Right ventricle myocardium superior (tissue), 1 donor: Measurements from ENCODE around the gene DGKI. TPM values are rescaled to one million over a fixed set of nuclear protein-coding genes. Genes with fewer than 3 reads are reported as not detected.
A peak's percentile ranks its signal among the peaks of the same experiment; 100 is the strongest.
"Not testable (repeated sequence)": the region's sequence is repeated elsewhere in the genome, so short reads cannot be mapped to it uniquely, and the experiment has no call there.

ENCODE experiments used
- ATAC-seq: fragments of 200-7000 bp; cut with Tn5 transposase; one replicate; pipeline ENCODE4 v1.9.1; 2020; ENCODE audit warnings: mild to moderate bottlenecking; ENCODE audit not compliant: poor library complexity
- DNase-seq: peaks from one replicate; pipeline ENCODE4 v3.0.0-alpha.2; 2020
- intact Hi-C: fragments of 100-400 bp; cut with DNase I; formaldehyde crosslinking; loops from one replicate; pipeline ENCODE4 v1.11.2; 2022
- total RNA-seq: library from RNA; stranded (reverse); fragmentation: NEBNext Ultra II Directional; extraction: Animal tissue kit (Norgen Biotek cat#: 25700); gene quantifications from one replicate; pipeline ENCODE4 v1.2.1, GENCODE V29; 2021
- donor health status: DM: no; HTN: yes; CAD: no; lungs with severe emphysema.

Gene DGKI
- total RNA-seq, 1 donor from 2014 or later, result 1.4 TPM

DNA sequence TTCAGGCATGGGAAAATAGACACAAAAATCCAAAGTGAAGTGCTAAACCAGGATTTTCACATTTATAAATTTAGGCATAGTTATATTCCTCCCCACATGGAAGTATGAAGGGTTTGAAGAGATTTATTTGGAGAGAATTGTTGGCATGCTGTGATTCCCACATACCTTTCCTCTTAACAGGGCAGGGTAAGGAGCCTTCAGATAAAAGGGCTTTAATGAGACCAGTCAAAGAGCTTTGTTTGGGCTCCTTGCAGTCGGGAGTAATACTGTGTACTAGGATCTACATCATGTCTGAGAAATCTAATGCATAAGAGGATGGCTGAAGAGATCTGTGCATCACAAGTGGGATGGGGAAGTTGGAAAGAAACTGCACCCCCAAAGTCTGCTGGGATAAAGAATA lies 362.4 kb downstream of the DGKI start:
- intact Hi-C loops, result no loop called here
- no peak for ATAC-seq
- no peak for DNase-seq

DNA sequence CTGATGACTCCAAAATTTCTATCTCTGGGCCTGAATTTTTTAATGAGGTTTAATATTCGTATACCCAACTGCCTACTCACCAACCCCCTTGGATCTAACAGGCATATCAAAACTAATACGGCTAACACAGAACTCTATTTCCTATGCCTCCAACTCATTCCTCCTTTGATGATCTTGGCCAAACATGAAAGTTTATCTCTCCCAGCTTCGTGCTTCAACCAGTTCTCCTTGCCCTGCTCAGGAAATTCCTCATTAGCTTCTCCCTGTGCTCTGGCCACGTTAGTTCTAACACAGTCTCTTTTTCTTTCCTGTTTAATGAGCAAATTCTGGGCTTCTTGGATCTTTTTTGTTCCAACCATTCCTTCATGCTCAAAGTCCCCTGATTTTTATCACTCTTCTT lies 364.3 kb downstream of the DGKI start:
- no peak for DNase-seq
- intact Hi-C loops, result no loop called here
- no peak for ATAC-seq

GRCh38 chr7:137480824-137481365 lies 365.9 kb downstream of the DGKI start:
- intact Hi-C loops, result no loop called here
- no peak for DNase-seq
- ATAC-seq, result no peak

- intact Hi-C loops, result no loop called here
- no peak for DNase-seq
- ATAC-seq, result no peak
Observed at GRCh38 chr7:137480401-137480800, 366.4 kb downstream of the DGKI start.

DNA sequence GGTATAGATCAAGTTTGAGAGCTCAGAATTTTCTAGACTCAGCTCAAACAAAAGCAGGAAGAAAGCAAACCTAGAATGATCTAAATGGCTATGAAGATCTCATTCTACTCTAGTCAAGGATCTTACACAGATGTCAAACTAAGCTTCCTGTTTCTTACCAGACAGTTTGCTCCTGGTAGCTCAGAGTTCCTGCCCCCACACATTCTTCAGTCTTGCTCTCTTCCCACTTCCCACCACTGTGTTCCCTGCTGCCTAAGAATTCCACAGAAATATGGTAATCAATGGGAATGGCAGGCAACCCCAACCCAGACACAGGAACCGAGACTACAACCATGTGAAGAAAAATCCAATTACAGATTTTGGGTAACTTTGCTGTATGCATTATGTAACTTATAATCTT lies 369.8 kb downstream of the DGKI start:
- no peak for DNase-seq
- intact Hi-C loops, result no loop called here
- no peak for ATAC-seq

GRCh38 chr7:137475966-137476365 lies 370.8 kb downstream of the DGKI start:
- intact Hi-C loops, result no loop called here
- no peak for DNase-seq
- ATAC-seq, result no peak

DNA sequence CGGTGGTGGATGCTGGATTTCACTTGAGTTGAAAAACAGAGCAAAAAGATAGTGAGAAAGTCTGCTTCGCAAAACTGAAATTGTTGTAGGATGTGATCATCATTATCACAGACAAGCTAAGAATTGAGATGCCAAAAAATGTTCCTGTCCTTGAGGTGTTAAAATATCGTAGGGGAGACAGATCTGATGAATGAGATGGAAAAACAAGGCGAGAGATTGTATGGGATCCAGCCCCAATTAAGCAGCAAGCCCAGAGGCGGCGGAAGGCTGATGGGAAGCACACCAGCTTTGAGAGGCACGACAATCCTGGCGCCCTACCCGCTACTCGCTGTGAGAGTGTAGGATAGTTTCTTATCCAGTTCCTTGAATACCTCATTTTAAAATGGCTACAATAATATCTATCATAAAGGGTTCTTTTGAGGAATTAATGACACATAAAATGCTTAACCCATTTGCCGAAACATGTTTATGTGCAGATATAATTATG lies 372.2 kb downstream of the DGKI start:
- intact Hi-C loops, result no loop called here
- ATAC-seq (no peak), DNase-seq (no peak)

- no peak for ATAC-seq
- intact Hi-C loops, result no loop called here
- no peak for DNase-seq
Observed at GRCh38 chr7:137471128-137471527, 375.6 kb downstream of the DGKI start.

DNA sequence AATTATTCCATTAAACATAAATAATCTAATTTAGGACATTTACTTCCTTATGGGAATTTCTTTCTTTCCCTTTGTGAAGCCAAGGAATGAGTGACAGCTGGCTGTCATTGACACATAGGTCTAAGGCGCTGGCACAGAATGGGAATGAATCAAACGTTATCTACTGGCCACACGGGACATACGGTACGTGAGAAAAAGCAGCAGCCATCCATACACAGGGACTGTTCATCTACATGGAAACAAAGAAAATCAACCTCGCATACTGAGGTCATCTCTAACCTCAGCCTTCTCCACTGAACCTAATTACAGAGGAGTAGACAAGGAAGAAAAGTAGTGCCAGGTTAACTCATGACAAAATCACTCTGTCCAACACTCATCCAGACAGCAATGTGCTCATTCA lies 376.9 kb downstream of the DGKI start:
- ATAC-seq, result no peak
- intact Hi-C loops, result no loop called here
- DNase-seq, result no peak

- DNase-seq, result no peak
- intact Hi-C loops, result no loop called here
- no peak for ATAC-seq
Observed at GRCh38 chr7:137469191-137469811, 377.5 kb downstream of the DGKI start.

- ATAC-seq (no peak), DNase-seq (no peak)
- intact Hi-C loops, result no loop called here
Observed at GRCh38 chr7:137462847-137463246, 383.9 kb downstream of the DGKI start.

DNA sequence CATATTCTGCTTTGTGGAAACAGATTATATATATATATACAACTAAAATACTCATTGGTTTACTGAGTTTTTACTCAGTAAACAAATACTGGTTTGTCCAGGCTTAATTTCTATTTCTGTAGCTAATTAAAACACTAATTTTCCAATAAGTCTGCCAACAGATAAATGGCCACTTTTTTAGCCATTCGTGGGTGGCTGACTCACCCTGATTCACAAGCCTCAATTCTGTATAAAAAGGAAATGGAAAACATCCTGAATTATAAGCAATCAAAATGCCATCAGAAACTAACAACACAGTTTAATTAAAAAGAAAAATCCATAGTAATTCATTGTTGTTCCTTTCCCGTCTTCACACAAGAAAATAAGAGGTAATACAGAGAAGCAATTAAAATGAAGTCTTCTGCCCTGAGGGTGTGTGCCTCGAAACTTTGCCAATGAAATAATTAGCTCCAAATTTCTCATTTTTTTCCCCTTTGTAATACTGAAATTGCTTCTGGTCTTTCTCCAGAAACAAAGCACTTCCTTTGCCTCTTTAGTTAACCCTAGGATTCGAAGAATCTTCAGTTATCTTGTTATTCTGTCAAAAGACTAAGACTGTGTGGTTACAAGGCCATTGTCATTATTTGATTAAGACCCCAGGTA lies 384.6 kb downstream of the DGKI start:
- intact Hi-C loops, result no loop called here
- DNase-seq, result no peak
- ATAC-seq, result no peak

GRCh38 chr7:137458399-137458798 lies 388.4 kb downstream of the DGKI start:
- intact Hi-C loops, result loop anchor here (10.0 kb wide), 1 partner anchor 294 kb away; no protein-coding TSS in a partner anchor
- ATAC-seq, result no peak
- DNase-seq, result no peak

DNA sequence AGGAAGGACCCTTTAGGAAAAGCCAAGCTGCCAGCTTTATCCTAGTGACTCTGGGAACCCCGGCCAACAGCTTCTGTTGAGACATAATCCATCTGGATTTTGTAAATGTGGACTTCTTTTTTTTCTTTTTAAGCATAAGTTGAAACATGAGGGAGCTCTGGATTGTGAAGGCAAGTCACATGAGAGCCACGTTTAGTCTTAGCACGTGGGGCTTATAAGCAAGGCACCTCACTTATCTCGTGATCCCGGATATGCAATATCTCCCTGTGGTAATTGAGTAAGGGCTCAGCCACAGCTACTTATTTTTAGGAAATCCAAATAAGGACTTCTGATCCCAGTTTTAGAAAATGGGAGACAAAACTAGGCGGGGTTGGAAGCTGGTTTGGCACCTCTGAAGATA lies 392.0 kb downstream of the DGKI start:
- intact Hi-C loops, result loop anchor here (10.0 kb wide), 1 partner anchor 290 kb away; no protein-coding TSS in a partner anchor
- peak; percentile 45 for DNase-seq
- peak; percentile 89 for ATAC-seq

GRCh38 chr7:137454246-137454724 lies 392.5 kb downstream of the DGKI start:
- intact Hi-C loops, result loop anchor here (10.0 kb wide), 1 partner anchor 289 kb away; no protein-coding TSS in a partner anchor
- DNase-seq (no peak), ATAC-seq (peak; percentile 84)

- ATAC-seq (no peak), DNase-seq (no peak)
- intact Hi-C loops, result loop anchor here (10.0 kb wide), 1 partner anchor 289 kb away; no protein-coding TSS in a partner anchor
Observed at GRCh38 chr7:137453356-137453755, 393.4 kb downstream of the DGKI start.

GRCh38 chr7:137449016-137449415 lies 397.8 kb downstream of the DGKI start:
- no peak for ATAC-seq
- DNase-seq, result no peak
- intact Hi-C loops, result no loop called here

GRCh38 chr7:137448572-137448971 lies 398.2 kb downstream of the DGKI start:
- ATAC-seq, intact Hi-C loops, DNase-seq: not testable (repeated sequence)

DNA sequence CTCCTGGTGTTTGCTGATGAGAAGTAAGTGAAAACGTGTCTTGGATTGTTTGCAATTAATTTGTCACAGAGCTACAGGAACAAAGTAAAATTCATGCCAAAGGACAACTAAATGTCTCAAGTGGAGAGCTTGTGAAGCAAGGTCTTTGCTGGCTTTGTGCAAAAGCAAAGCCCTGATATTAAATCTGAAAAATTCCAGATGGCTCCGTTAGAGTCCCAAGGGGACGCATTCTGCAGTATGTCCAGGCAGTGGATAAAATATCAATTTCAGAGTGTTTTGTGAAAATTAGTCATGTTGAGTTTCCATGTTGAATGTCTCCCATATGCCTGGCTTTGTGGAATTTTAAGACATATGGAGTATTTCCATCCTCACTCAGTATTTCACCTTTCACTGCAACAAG lies 400.7 kb downstream of the DGKI start:
- DNase-seq (no peak), ATAC-seq (peak; percentile 73)
- intact Hi-C loops, result no loop called here

DNA sequence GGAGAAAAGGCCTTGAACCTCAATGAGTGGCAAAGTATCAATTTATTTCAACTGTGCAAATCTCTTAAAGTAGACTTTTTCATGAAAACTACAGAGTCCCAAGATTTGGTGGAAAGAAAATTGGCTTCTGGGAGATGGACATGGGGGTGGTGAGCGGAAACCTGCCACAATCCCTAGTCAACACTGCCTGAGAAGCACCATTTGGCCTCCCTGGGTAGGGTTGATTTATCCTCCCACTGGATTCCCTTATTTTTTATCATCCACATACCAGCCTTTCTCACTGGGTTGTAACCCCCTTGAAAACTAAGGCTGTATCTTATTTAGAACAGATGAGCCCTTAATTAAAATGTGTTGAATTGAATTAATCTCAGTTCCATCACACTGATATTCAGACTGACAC lies 401.5 kb downstream of the DGKI start:
- intact Hi-C loops, result no loop called here
- no peak for ATAC-seq
- no peak for DNase-seq
